ENCODE measurements around the gene PTPRK. TPM values are rescaled to one million over a fixed set of nuclear protein-coding genes. Genes with fewer than 3 reads are reported as not detected.

Gene PTPRK
- total RNA-seq, 1 donor from 2014 or later: 124 TPM

DNA sequence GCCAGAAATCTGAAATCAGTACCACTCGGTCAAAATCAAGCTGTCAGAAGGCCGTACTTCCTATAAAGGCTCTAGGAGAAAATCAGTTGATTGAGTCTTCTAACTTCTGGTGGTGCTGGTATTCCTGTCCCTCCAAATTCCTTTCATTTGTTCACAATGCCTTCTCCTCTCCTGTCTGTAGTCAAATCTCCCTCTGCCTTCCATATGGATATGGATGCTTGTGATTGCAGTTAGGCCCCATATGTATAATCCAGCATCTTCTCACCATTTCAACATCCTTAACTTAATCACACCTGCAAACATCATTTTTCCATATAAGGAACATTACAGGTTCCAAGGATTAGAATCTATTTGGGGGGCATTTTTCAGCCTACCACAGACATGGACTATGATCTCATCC lies 331.7 kb downstream of the PTPRK start:
- no peak for DNase-seq (ENCODE audit: low read depth)

DNA sequence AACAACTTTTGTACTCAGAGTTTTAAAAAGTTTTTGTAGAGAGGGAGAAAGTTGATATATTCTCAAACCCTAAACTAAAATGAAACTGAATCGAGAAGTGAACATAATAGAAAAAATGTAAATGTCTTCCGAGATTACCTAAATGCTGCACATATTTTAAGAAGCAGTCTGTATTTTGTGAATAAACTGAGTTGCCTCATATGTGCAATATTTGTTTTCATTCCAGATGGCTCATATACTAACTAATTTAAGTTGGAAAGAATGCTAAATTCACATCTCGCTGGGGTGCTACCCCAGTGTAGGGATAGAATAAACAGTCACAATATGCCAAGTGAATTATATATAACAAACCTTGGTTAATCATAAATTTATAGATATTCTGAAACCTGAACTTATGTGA lies 333.7 kb downstream of the PTPRK start:
- no peak for DNase-seq (ENCODE audit: low read depth)

DNA sequence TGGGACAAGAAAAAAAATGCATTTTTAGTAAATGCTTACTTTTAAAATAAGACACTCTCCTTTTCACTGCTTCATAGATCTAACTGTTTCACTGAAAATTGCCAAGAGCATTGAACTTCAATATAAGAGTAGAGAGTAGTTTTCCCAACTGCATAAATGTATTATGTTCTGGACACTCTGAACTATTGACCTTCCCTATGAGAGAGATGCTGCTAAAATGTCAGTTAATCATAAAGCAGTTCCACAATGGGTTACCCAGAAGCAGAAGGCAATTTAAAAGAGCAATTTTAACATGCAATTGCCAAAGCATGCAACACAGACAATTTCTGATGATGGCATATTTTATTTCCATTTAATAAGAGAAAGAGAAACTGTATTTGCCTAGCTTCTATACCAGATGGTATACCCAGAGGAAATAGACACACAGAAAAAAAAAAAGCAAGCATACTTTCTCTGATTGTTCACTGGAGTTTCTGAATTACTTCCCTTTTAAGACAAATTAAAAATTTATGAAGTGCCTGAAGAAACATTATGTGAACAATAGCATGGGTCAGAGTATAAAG lies 340.4 kb downstream of the PTPRK start:
- no peak for DNase-seq (ENCODE audit: low read depth)

DNA sequence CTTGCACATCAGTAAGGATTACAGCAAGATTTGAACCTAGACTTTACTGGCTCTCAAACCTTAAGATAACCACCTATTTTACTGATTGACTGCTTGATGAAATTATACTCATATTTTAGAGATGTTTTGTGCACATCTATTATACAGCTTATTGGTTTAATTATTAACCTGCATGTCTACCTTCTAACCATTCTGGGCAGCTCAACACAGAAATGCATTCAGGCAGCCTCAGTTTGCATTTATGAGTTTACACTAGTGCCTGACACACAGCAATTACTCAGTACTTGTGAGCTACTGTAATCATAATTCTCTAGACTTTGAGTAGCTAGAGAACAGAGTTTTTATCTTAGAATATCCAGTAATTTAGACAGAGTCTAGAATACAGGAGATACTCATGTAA lies 345.7 kb downstream of the PTPRK start:
- DNase-seq (ENCODE audit: low read depth): peak; percentile 21

DNA sequence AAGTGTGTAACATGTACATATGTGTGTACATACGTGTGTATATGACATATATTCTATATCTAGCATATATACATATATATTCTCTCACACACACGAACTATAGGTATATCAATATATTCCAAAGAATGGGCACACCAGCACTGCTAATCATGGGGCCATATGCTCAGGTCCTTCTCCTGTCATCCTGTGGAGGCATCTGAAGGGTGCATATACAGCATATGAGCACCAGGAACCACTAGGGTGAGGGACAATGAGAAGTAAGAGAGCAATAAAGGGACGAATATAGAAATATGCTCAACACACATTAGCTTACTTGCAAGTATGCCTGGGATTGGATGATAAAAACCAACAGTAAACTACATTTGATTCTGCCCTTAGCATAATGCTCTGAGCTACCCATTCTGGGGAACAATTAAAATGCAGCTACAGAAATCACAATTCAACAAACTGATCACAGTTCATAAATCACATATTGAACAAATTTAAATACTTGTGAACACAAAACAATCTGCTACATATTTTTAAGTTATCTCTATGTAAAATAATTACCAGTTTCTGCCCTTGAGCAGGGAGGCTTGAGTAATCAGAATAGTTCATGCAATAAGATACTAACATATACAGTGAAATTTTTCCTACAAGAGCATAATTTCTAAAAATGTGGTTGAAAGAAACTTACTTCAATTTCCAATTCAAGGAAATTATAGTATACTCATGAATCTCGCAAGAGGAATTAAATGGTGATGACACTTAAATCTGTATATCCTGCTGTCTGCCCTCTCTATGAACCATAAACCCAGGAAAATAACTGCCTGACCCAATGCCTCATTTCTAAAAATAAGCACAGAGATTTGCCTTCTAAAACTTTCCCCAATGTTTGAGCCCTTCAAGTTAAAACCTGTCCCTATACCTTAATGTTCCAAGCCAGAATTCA lies 347.4 kb downstream of the PTPRK start:
- DNase-seq (ENCODE audit: low read depth): no peak

DNA sequence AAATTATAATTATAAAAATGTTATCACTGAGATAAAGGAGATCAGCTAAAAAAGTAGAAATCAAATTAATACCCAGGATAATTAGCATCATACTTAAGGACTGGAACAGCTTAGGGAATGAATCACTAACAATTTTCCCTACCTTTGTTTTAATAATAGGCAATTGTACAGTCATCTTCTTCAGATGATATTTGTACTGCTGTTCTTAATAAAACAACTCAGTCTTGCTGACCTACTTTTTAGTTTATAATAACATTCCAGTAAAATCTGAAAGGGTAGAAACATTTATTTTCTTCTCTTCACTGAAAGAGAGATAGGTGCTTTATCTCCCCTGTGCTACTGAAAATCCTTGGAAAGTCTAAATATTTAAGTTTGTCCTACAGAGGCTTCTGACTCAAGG lies 348.3 kb downstream of the PTPRK start:
- no peak for DNase-seq (ENCODE audit: low read depth)

DNA sequence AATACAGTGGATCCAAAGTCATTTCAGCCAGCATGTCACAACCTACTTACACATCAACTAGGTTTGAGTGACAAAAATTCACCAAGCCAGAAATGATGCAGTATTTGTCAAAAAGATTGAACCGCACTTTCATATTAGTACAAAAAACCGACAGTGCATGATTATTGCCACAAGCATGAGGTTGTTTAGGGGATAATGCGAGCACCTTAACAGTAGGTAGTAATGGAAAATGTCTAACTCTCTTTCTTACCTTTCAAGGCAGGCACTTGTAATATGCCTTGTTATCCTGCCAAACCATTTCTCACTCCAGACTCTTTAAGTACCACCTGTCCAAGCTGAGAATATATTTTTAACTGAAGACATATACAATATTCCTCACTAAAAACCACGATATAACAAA lies 349.2 kb downstream of the PTPRK start:
- DNase-seq (ENCODE audit: low read depth): no peak

DNA sequence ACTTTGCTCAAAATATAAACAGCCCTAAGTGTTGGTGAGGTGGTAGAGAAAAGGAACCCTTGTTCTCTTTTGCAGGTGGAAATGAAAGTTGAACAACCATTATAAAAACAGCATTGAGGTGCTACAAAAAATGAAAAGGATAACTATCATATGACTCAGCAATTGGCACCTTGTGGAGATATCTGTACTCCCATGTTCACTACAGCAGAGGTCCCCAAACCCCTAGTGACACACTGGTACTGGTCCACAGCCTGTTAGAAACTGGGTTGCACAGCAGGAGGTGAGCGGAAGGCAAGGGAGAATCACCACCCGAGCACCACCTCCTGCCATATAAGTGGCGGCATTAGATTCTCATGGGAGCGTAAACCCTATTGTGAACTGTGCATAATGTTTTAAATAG lies 352.2 kb downstream of the PTPRK start:
- no peak for DNase-seq (ENCODE audit: low read depth)

DNA sequence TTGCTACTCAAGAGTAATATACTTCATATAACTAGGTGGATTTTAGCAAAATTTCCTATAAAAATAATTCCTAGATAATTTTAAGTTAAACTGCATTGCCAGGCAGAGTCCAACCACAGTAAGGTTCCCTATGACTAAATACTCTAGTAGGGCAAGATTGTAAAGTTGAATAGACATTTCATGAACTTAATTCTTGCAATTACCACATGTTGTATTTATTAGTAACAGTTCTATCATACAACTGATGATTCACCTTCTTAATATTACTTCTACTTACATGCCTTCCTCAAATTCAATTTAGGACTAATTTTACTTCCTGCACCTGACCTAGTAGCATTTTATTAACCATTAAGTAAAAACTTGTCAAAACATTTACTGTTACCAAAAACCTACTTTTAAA lies 352.8 kb downstream of the PTPRK start:
- peak; percentile 27 for DNase-seq (ENCODE audit: low read depth)

DNA sequence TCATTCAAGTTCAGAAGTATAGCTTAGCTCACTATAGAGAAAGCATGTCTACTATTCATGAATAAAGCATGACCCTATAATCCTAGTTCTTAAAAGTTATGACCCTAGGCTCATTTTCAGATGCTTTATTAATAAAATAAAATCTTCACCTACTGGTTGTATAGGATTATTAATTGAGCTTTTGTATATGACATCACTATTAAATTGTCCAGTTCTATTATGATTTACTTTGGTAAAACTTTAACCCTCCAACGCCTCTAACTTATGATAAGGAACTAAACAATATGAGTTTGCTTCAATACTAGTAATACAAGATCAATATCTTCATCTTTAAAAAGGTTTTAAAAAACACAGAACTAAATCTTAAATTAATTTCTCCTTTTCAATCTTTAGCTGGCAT lies 356.1 kb downstream of the PTPRK start:
- no peak for DNase-seq (ENCODE audit: low read depth)

DNA sequence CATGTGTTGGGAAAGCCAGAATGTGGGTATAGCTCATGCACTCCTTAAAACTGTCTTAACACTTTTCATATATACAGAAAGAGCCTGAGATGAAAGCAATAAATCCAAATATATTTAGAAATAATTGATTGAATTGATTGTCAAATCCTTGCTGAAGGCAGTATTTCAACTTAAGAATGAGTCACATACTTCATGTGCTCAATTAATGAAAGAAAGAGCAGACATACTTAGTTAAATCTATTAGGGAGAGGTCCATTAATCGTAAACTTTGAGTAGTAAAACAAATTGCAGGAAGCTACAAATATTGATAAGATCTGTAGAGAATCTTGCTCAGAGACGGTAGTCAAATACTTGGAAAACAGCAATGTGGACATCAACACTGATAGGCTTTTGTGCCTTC lies 358.0 kb downstream of the PTPRK start:
- no peak for DNase-seq (ENCODE audit: low read depth)

DNA sequence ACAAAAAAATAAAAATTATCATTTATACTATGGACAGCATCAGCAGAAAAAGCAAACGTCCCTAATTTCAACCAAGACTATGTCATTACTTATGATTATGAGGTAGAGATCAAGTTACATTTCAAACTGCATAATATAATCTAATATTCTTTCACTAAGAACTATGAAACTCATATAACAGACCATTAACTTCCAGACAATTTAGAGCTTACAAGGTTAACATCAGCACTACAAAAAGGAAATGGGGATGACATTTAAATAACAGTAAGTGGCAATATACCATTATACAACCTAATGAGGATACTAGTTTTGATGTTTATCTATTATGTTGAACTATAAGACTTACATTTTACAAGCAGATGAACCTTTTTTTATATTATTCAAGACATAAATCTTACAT lies 358.6 kb downstream of the PTPRK start:
- DNase-seq (ENCODE audit: low read depth): no peak

DNA sequence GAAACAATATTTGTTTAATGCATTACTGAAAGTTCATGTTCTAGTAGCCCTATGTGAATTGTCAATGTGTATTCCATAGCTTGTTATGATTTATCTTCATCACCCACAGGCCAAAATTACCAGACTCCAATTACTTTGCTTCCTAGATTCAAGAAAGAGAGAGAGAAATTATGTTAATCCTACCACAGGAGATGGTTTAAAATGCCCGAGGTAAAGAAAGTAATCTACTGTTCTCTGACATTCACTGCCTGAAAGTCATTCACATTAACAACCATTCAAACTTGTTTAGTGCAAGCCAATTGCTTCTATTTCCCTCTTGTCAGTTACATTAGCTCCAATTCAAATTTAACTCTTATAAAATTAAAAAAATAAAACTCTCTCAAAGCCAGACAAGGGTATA lies 359.1 kb downstream of the PTPRK start:
- no peak for DNase-seq (ENCODE audit: low read depth)

DNA sequence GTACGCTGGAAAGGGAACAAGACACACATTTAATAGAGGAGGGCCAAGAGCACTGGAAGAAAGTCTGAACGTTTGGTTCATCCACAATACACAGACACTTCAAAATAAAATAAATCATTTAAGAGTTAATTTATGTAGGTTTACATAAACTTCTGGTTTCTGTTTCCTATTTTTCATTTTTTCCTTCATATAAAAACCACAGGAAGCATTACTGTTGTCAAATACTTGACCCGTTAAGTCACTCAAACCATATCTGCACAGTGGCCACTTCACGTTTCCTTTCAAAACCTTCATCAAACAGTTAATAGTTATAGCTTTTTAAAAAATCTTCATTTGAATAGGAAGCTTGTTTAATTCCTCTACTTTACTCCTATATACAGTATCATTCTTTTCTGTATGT lies 361.9 kb downstream of the PTPRK start:
- DNase-seq (ENCODE audit: low read depth): no peak

DNA sequence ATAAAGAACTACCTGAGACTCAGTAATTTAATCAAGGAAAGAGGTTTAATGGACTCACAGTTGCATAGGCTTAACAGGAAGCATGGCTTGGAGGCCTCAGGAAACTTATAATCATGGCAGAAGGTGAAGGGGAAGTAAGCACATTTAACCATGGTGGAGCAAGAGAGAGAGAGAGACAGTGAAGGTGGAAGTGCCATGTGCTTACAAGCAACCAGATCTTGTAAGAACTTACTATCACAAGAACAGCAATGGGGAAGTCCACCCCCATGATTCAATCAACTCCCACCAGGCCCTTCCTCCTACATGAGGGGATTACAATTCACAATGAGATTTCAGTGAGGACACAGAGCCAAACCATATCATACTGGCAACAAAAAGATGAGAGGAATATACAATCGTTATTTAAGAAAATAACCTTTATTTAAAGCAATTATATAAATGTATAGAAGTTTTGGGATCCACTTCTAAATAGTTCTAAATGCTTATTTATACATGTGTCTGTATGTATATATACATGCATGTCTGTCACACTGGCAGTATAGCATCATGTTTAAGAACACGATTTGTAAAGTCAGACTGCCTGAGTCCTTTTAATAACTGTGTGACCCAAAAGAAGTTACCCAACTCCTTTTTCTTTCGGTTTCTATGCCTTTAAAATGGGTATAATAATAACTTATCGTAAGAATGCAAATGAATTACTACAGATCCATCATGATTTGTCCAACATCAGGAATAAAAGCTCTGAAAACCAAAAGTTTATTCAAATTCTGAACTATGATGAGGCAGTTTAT lies 363.9 kb downstream of the PTPRK start:
- DNase-seq (ENCODE audit: low read depth): no peak

DNA sequence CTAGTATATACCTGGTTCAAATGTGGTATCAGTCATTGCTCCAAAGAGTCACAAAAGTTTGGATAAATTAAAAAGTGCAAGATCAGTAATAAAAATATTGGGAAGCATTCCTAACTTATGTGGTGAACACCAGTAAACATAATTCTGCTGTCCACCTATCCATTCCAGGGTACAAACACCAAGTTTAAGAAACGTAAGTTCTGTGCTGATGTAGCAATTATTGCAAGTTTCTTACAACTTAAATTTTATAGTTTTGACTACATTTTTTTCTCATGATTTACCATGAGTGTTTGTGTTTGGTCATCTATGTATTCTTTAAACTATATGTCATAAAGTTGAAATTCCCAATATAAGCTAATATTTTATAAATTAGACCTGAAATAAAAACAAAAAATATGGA lies 364.6 kb downstream of the PTPRK start:
- DNase-seq (ENCODE audit: low read depth): no peak

DNA sequence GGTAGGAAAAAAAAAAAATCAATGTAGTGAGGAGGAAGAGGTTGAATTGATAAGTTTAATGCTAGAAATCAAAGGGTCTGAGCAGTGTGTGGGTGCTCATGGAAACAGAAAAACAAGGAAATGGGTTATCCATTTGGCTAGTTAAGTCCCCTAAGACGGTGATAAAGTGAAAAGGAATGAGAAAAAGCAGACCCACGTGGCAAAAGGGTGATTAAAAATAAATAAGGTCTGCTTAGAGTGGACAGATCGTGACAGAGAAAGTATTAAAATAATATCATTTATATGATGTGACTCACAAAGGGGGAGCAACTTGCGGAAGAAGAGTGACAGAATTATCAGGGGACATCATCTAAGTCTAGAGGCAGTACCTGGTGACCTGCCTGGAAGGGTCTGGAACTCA lies 367.8 kb downstream of the PTPRK start:
- DNase-seq (ENCODE audit: low read depth): no peak

DNA sequence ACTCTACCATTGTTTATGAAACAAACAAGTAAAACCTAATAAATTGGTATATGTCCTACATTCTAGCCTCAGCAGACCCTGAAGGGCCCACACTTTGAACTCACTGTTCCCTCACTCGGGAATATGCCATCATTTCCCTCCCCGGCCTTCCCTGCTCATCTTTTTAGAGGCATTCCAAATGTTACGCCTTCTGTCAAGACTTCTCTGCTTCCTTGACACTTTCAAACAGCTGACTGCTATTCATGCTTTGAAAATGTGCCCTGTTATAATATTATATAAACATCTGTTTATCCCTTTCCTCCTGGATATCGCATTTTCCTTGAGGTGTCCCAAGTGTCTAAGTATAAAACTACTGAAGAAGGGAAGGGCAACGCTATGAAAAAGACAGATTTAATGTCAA lies 370.0 kb downstream of the PTPRK start:
- DNase-seq (ENCODE audit: low read depth): no peak

DNA sequence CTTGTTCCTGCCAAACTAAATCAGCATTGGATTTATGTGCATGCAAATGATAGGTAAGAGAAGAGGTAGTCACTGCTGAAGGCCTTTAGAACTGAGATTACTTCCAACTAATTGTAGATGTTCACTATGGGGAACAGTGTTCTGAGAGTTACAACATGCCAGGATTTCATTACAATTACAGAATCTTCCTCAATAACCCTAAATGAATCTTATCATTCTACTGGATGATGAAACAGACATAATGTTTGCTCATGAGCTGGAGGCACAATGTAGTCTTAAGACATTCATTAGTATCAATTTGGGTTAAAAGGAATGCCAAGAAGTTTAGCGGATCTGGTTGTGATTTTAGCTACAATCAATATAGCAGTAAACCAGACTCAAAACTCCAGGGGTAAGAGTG lies 370.6 kb downstream of the PTPRK start:
- no peak for DNase-seq (ENCODE audit: low read depth)

DNA sequence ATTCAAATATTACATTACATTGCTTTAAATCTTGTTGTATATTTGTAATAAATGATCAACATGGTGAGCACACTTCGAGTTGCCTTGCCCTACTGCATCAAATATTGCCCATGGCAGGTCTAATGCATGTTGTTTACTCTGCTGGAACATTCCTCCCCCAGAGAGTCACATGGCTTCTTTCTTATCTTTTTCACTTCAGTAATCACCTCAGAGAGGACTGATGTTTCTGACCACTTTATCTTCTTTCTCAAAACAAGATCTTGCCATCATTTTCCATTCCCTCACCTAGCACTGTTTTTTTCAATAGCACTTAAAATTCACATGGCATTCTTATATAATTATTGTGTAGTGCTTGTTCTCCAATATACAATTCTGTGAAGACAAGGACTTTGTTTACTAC lies 376.1 kb downstream of the PTPRK start:
- DNase-seq (ENCODE audit: low read depth): no peak

DNA sequence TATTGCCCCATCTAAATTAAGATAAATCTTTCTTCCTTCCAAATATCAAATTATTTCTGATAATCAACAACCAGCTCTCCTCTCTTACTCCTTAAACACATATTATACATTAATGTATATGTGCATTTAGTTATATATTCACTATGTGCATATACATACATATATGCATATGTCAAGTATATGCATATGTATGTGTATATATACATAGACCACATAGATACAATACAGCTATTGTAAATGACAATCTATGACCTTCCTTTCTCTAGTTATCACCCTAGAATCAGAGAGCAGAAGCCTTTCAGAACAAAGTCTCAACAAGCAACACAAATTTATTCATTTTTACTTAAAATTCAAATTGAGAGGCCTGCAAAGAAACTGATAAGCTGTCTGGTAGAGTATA lies 378.5 kb downstream of the PTPRK start:
- DNase-seq (ENCODE audit: low read depth): no peak

DNA sequence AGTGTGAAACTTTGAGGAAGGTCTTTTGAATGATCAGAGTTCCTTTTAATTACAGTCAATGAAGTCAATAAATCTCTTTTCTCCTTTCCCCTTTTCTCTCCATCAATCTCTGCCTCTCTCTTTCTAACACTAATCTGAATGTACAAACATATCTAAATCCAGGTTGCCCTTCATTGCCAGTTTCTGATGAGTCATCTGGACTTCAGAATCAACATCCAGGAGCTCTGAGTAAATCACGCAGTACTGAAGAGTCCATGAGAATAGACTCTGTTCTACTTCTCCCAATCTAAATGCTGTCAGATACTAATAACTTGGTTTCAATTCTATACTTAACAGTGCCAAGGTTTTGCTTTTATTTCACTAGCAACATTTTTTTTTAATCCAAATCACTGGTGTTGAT lies 380.9 kb downstream of the PTPRK start:
- DNase-seq (ENCODE audit: low read depth): peak; percentile 81

DNA sequence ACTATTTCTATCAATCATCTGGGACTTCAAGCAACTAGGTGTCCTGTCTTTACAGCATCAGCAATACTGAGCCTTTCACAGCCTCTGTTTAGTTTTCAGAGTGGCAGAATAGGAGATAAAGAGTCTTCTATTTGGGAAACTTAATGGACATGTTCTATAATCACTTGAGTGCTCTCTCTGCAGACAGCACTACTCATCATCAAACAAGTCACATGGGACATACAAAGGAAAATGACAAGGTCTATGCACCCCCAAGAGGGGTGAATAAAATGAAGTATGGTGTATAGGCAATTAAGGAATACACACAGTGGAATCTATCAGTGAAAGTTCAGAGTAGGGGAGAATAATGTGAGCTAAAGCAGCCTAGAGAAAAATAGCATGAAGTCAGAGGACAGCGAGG lies 381.7 kb downstream of the PTPRK start:
- no peak for DNase-seq (ENCODE audit: low read depth)

Measured in renal cortical epithelial cell (primary cell).